ENCODE data around the gene FSD1L.
A peak's percentile ranks its signal among the peaks of the same experiment; 100 is the strongest.

Gene FSD1L

DNA sequence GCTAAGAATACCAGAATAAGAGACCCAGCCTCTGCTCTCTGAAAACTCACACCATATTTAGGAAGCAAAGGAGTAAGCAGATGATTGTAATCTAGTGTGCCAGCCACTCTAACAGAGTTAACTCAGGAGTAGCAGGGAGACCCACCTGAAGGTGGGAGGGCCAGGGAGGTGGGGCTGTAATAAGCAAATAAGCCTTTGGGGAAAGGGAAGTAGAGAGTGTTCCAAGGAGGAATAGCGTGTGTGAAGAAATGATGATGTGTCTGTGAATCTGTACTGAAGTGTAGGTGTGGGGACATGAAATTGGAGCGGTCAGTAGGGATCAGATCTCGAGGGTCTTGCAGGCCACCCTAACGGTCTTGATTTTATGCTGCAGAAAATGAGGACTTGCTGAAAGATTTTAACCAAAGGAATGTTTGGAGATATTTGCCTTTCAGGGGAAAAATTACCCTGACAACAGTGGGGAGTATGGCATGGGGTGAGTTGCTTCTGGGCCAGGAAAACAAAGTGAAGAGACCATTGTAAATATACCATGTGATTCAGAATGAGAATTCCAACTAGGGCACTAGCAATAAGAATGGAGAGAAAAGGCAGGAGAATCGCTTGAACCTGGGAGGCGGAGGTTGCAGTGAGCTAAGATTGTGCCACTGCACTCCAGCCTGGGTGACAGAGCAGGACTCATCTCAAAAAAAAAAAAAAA is 44.1 kb upstream of the FSD1L start:
- no peaks in the 10 kb centered on the region for H3K4me1 ChIP-seq (ENCODE audit: low read length)
- no peak overlapping the region for H3K27ac ChIP-seq (ENCODE audit: low read length)
- H3K79me2 ChIP-seq (ENCODE audit: low read length), result no peaks in the 10 kb centered on the region
- no peaks in the 10 kb centered on the region for H3F3A ChIP-seq (ENCODE audit: insufficient read depth, low read length)
- no peaks in the 10 kb centered on the region for H3K36me3 ChIP-seq (replicated peaks; ENCODE audit: insufficient read depth, low read length)
- H3K9me2 ChIP-seq (replicated peaks; ENCODE audit: insufficient read depth, low read length), result no peaks in the 10 kb centered on the region
- no peak overlapping the region for H3K4me3 ChIP-seq (ENCODE audit: low read length)
- no peak overlapping the region for H2AFZ ChIP-seq (ENCODE audit: low read length)
- no peak for DNase-seq
- H4K20me1 ChIP-seq (ENCODE audit: insufficient read depth, low read length), result no peaks in the 10 kb centered on the region
- H3K9ac ChIP-seq (ENCODE audit: low read length), result no peak overlapping the region
- H3K4me2 ChIP-seq (ENCODE audit: low read depth, low read length), result no peak overlapping the region
- no peaks in the 10 kb centered on the region for H3K9me3 ChIP-seq (replicated peaks; ENCODE audit: insufficient read depth, low read length)
- no peaks in the 10 kb centered on the region for H3K27me3 ChIP-seq (replicated peaks; ENCODE audit: insufficient read depth, low read length)
- TF ChIP-seq, protein P1, sequence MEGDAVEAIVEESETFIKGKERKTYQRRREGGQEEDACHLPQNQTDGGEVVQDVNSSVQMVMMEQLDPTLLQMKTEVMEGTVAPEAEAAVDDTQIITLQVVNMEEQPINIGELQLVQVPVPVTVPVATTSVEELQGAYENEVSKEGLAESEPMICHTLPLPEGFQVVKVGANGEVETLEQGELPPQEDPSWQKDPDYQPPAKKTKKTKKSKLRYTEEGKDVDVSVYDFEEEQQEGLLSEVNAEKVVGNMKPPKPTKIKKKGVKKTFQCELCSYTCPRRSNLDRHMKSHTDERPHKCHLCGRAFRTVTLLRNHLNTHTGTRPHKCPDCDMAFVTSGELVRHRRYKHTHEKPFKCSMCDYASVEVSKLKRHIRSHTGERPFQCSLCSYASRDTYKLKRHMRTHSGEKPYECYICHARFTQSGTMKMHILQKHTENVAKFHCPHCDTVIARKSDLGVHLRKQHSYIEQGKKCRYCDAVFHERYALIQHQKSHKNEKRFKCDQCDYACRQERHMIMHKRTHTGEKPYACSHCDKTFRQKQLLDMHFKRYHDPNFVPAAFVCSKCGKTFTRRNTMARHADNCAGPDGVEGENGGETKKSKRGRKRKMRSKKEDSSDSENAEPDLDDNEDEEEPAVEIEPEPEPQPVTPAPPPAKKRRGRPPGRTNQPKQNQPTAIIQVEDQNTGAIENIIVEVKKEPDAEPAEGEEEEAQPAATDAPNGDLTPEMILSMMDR (IDR thresholded peaks at IDR 0.05; ENCODE audit: low read length), result no peak
- TF ChIP-seq EZH2 (optimal IDR thresholded peaks at IDR 0.05; ENCODE audit: low read depth, low read length) (no peak), EZH2phosphoT487 (IDR thresholded peaks at IDR 0.05; ENCODE audit: low read length) (no peak)

DNA sequence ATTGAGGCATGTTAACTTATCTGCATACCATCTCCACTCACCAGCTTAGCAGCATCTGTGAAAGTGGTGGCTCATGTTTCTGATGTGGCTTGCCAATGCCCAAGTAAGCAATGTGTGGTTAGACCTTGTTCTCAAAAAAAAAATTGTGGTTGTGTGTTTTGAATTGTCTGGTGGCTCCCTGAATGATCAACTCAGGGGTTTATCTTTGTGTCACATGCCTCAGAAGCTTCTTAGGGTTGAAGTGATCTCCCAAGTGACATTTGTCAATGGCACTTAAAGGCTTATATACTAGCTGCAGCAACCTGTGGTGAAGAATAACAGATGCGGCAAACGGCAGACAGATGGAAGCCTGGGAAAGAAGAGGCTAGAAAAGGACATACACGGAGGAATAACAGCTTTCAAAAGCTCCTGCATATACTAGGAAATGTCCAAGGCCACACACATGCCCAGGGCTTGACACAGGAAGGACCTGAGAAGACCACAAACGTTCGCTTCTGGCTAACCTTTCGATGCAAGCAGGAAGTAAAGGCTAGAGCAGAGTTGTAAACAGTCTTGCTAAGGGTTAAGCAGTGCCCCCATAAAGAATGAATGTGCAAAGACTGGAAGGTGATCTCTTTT is 42.2 kb upstream of the FSD1L start:
- Histone ChIP-seq H3K79me2 (ENCODE audit: low read length) (no peaks in the 10 kb centered on the region), H3K9me3 (replicated peaks; ENCODE audit: insufficient read depth, low read length) (no peaks in the 10 kb centered on the region), H4K20me1 (ENCODE audit: insufficient read depth, low read length) (no peaks in the 10 kb centered on the region), H3K4me3 (ENCODE audit: low read length) (no peak overlapping the region), H3K4me2 (ENCODE audit: low read depth, low read length) (no peak overlapping the region), H3K27ac (ENCODE audit: low read length) (no peak overlapping the region), H3K9me2 (replicated peaks; ENCODE audit: insufficient read depth, low read length) (no peaks in the 10 kb centered on the region), H3K9ac (ENCODE audit: low read length) (no peak overlapping the region), H3K36me3 (replicated peaks; ENCODE audit: insufficient read depth, low read length) (no peaks in the 10 kb centered on the region), H3F3A (ENCODE audit: insufficient read depth, low read length) (no peaks in the 10 kb centered on the region), H2AFZ (ENCODE audit: low read length) (no peak overlapping the region), H3K27me3 (replicated peaks; ENCODE audit: insufficient read depth, low read length) (no peaks in the 10 kb centered on the region), H3K4me1 (ENCODE audit: low read length) (no peaks in the 10 kb centered on the region)
- DNase-seq, result peak; percentile 45
- no peak for TF ChIP-seq EZH2phosphoT487 (IDR thresholded peaks at IDR 0.05; ENCODE audit: low read length)
- TF ChIP-seq, protein P1 (IDR thresholded peaks at IDR 0.05; ENCODE audit: low read length), result no peak
- no peak for TF ChIP-seq EZH2 (optimal IDR thresholded peaks at IDR 0.05; ENCODE audit: low read depth, low read length)

DNA sequence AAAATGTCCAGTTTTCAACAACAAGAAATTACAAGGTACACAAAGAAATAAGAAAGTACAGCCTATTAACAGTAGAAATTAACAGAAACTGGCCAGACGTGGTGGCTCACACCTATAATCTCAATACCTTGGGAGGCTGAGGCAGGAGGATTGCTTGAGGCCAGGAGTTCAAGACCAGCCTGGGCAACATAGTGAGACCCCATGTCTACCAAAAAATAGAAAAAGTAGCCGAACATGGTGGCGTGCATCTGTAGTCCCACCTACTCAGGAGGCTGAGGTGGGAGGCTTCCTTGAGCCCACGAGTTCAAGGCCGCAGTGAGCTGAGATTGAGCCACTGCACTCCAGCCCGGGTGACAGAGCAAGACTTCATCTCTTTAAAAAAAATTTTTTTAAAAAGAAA is 41.5 kb upstream of the FSD1L start:
- H4K20me1 ChIP-seq (ENCODE audit: insufficient read depth, low read length), result no peaks in the 10 kb centered on the region
- H3K27ac ChIP-seq (ENCODE audit: low read length), result no peak overlapping the region
- no peaks in the 10 kb centered on the region for H3K27me3 ChIP-seq (replicated peaks; ENCODE audit: insufficient read depth, low read length)
- H3K4me1 ChIP-seq (ENCODE audit: low read length), result no peaks in the 10 kb centered on the region
- no peak overlapping the region for H3K4me3 ChIP-seq (ENCODE audit: low read length)
- no peak overlapping the region for H2AFZ ChIP-seq (ENCODE audit: low read length)
- H3K36me3 ChIP-seq (replicated peaks; ENCODE audit: insufficient read depth, low read length), result no peaks in the 10 kb centered on the region
- H3K79me2 ChIP-seq (ENCODE audit: low read length), result no peaks in the 10 kb centered on the region
- no peak for DNase-seq
- H3K9me2 ChIP-seq (replicated peaks; ENCODE audit: insufficient read depth, low read length), result no peaks in the 10 kb centered on the region
- TF ChIP-seq, protein P1 (IDR thresholded peaks at IDR 0.05; ENCODE audit: low read length), result no peak
- TF ChIP-seq EZH2phosphoT487 (IDR thresholded peaks at IDR 0.05; ENCODE audit: low read length) (no peak), EZH2 (optimal IDR thresholded peaks at IDR 0.05; ENCODE audit: low read depth, low read length) (no peak)
- no peaks in the 10 kb centered on the region for H3K9me3 ChIP-seq (replicated peaks; ENCODE audit: insufficient read depth, low read length)
- no peak overlapping the region for H3K9ac ChIP-seq (ENCODE audit: low read length)
- no peak overlapping the region for H3K4me2 ChIP-seq (ENCODE audit: low read depth, low read length)
- H3F3A ChIP-seq (ENCODE audit: insufficient read depth, low read length), result no peaks in the 10 kb centered on the region
